NCI-H187 (cell line): Measurements from ENCODE around the gene PCGF3.
"Not testable (repeated sequence)": the region's sequence is repeated elsewhere in the genome, so short reads cannot be mapped to it uniquely, and the experiment has no call there.

Source experiments
- DNase-seq, 2 experiments: peaks; one replicate each; lab custom pipeline; 2025; lab: John Stamatoyannopoulos, UW

The PCGF3 gene

DNA sequence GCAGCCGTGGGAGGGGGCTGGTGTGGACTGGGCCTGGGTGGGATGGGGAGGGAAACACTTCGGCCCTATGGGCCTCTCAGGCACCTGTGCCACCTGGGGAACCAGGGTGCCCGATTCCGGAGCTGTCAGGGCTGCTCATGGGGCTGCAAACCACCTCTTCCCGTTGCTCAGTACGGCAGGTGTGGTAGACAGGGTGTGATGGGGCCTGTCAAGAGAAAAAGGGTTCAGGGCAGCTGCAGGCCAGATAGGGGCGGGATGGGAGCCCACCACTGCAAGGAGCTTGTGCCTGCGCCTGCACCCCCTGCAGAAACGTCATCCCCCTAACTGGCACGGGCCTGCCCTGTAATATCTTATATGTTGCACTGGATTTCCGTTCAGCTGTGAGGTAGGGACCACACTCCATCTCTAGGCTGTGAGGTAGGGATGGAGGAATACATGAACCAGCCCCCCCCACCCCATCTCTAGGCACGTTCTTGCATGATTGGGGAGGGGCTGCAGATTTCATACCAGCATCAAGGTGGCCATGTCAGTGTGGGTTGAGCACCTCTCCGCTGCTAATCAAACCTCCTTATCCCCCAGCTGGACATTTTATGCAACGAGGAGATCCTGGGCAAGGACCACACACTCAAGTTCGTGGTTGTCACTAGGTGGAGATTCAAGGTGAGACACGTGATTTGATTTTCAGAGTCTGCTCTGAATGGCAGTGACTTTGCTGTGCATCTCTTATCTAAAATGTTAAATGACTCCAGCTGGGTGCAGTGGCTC lies 59.0 kb downstream of the PCGF3 start:
- no peak for DNase-seq

DNA sequence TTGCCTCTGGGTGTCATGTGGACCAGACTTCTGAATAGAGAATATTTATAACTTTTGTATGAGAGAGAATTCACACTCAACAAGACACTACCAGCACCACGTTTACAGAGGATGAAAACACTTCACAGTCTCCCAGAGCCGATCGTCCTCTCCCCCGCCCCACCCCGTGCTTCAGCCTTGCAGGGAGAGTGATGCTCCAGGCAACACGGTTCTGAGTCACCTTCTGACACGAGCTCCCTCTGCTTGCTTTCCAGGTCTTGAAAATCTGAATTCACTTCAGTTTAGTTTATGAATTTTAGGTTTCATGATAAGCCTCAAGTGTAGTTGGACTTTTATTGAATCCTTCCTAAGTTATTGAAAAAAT lies 60.5 kb downstream of the PCGF3 start:
- DNase-seq, result no peak

DNA sequence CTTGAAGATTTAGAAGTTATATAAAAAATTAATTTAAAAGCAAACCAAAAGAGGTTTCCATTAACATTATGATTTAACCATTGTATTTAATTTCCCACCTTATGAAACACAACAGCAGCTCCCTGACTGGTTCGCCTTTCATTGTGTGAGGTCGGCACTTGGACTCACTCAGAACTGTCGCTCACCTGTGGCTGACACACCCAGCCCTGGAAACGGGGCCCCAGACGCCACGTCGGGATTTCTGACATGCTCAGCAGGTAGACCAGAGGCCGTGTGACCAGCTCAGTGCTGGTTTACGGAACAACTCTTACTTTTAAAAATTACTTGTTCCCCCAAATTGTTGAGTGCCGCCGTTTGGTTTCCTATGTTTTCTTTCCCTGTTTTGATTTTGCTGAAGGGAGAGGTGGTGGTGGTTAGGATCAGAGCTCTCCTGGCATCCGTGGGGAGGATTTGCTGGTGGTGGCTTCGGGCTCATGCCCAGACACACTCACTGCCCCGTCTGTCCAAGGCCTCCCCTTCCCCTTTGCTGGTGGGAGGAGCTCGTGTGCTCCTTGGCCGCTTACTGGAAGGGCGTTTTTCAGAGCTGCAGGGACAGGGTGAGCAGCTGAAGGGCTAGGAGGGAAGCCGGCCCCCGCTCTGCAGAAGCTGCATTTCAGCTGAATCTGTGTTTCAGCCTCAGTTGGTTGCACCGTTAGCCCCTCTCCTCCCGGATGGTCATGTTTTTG lies 61.1 kb downstream of the PCGF3 start:
- DNase-seq, result no peak

DNA sequence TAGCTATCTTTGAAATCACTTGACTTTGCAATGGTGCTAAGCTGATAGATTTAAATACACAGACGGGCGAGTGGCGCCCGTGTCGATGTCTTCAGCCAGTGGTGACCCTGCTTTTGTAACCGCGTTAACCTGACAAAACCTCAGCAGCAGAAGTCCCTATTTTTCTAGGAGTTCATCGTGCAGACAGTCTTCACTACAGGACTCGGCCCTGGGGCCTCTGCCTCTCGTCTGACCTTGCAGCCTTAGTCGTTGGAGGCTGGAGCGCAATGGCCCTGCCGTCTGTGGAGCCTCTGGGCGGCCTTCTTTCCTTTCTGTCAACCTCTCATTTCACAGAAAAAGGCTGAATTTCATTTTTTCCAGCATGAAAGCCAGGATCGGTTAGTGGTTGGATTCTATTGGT lies 62.4 kb downstream of the PCGF3 start:
- no peak for DNase-seq

DNA sequence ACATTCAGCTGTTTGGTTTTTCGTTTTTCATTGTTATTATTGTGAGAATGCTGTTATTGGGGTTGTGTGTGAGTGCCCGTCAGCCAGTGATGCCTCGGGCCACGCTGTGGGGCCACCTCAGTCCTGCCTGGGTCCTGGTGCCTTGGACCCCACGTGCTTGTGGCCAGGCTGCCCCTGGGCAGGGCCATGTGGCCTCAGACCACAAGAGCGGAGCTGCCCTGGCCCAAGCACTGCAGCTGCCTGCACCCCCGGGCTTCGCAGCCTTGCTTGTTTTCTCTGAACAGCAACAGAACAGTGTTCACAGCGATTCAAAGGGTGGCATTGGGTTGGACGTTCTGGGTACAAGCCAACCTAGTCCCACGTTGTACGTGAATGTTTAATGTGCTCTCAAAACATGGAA lies 63.4 kb downstream of the PCGF3 start:
- DNase-seq, result no peak

DNA sequence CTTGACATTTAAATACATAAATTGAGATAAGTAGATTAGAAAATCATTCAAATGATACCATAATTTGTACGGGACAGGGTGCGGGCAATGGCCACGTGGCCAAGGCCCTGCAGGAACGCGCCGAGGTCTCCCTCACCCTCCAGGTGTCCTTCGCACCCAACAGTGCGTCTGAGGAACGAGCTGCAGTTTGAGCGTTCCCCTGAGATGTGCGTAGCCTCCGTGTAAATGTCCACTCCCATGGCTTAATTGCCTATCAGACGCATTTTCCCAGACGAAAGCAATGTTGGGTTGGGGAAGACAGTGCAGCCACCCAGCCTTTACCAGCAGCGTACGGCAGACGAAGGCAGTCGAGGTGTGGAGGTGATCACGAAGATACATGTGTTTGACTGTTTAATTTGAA lies 63.9 kb downstream of the PCGF3 start:
- DNase-seq, result no peak

DNA sequence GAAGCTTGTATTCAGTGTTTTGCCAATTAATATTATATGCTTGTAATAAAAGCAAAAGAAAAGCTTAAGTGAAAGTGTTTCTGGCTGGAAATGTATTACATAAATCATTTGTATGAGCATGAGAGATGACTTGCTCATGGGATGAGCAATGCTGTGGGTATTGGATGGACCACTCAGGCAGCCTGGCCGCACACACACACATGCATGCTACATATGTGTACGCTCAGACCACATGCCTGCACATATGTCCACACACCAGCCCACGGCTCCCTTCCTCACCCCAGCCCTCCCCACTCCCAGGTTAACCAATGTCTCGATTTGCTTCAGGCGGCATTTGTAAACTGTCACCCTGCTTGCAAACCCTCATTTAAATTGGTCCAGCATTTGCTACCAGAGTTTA lies 64.4 kb downstream of the PCGF3 start:
- no peak for DNase-seq

DNA sequence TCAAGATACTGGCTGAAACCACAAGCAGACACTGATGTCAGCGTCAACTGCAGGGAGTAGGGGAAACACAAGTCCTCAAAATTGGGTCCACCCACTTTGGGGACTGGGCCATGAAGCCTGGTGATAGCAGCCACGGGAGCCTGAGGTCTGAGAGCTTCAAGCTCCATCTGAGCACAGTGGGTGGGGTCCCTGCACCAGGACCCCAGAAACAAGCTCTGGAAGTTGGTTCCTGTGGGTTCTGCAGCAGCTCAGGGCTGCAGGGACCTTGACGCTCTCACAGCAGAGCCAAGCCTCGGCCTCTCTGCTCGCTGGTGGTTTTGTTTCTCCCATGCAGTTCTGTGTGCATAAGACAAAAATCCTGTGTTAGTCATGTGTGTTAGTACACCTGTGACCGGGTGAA lies 65.8 kb downstream of the PCGF3 start:
- no peak for DNase-seq

DNA sequence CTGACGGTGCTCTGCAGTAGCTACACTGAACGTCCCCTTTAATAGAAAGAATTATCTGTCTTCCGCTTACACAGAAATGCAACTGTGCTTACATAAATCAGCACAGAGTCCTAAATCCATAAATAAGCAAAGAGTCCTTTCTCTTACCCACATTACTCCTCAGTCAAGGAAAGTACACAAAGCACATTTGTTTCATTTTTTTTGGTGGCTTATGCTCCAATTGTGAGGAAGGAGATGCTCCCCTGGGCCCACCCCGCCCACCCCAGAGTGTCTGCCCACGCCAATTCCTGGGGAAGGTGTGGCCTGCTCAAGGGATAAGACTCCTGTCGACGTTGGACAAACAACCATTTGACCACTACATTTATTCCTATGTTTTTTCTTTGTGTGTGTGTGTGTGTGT lies 66.5 kb downstream of the PCGF3 start:
- no peak for DNase-seq

DNA sequence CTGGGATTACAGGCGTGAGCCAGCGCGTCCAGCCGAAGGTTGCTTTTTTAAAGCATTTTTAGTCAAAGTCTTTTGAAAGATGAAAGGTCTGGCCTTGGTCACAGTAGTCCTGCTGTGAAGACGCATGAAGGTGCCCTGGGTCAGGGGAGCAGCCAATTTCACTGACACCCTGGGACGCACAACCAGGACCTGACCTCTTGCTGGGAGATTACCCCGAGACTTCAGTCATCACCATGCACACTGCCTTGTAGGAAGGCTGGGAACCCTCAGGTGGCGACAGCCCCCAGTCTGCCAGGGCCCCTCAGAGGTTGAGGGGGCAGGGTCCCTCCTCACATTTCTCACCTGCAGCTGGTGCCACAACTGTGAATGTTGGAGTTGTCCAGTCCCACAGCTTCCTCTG lies 67.1 kb downstream of the PCGF3 start:
- no peak for DNase-seq

DNA sequence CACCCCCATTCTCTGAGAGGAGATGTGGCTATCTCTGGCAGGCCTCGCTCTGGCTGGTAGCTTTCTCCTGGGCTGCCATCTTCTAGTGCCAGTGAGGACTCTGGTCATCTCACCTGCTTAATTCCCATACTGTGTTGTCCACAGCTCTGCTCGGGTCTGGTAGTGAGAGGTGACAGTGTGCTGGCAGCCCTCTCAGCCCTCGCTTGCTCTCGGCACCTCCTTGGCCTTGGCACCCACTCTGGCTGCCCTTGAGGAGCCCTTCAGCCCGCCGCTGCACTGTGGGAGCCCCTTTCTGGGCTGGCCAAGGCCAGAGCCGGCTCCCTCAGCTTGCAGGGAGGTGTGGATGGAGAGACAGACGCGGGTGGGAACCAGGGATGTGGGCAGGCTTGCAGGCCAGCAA lies 67.6 kb downstream of the PCGF3 start:
- DNase-seq, result no peak

DNA sequence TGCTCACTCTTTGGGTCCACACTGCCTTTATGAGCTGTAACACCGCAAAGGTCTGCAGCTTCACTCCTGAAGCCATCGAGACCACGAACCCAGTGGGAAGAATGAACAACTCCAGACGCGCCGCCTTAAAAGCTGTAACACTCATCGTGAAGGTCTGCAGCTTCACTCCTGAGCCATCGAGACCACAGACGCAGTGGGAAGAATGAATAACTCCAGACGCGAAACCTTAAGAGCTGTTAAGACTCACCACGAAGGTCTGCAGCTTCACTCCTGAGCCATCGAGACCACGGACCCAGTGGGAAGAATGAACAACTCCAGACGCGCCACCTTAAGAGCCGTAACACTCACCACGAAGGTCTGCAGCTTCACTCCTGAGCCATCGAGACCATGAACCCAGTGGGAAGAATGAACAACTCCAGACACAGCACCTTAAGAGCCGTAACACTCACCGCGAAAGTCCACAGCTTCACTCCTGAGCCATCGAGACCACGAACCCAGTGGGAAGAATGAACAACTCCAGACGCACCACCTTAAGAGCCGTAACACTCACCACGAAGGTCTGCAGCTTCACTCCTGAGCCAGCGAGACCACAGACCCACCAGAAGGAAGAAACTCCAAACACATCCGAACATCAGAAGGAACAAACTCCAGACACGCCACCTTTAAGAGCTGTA lies 68.9 kb downstream of the PCGF3 start:
- not testable (repeated sequence) for DNase-seq

DNA sequence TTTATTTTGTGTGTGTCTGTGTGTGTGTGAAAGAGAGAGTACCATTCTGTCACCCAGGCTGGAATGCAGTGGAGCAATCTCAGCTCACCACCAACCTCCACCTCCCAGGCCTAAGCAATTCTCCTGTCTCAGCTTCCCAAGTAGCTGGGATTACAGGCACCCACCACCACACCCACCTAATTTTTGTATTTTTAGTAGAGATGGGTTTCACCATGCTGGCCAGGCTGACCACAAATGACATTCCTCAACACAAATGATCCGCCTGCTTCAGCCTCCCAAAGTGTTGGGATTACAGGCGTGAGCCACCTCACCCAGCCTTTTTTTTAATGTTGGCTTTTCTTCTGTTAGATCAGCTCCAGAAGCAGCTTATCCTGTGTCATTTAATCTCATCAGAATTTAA lies 69.9 kb downstream of the PCGF3 start:
- not testable (repeated sequence) for DNase-seq

DNA sequence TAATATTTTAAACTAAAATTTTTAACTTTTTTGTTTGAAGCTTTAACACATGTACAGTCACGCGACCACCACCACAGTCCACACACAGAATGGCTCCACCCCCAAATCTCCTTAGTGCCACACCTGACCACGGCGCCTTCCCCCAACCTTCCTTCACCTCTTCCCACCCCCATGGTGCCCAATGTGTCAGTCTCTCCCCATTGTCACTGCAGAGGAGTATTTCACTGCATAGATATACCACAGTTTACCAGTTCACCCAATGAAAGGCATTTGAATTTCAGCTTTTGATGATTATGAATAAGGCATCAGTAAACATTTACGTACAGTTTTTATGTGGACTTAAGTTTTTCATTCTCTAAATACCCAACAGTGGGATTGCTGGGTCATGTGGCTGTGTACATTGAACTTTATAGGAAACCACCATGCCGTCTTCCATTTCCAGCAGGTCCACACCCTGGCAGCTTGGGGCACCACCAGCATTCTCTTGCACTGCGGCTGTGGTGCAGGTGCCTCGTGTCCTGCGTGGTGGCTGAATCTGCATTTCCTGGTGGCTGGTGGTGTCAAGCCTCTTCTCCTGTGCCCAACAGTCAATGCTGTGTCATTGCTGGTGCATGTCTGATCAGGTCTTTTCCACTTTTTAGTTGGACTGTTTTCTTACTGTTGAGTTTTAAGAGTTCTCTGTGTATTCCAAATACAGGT lies 71.3 kb downstream of the PCGF3 start:
- DNase-seq, result no peak

DNA sequence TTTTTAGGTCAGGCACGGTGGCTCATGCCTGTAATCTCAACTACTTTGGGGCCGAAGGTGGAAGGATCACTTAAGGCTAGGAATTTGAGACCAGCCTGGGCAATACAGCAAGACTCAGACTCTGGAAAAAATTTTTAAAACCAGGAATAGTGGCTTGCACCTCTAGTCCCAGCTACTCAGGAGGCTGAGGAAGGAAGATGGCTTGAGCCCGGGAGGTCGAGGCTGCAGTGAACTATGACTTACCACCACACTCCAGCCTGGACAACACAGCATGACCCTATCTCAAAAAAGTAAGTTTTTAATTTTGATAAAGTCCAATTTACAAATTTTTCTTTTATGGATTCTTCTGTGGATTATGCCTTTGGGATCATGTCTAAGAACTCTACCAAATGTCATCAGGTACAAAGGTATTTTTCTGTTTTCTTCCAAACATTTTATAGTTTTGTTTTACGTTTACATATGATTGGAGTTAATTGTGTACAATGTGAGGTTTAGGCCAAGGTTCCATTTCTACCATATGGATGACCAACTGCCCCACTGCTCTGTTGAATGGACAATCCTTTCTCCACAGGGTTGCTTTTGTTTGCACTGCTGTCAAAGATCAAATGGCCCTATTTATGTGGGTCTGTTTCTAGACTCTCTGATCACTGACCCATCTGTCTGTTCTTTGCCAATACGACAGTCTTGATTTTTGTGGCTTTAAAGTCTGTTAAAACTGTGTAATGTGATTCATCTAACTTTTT lies 72.1 kb downstream of the PCGF3 start:
- no peak for DNase-seq

DNA sequence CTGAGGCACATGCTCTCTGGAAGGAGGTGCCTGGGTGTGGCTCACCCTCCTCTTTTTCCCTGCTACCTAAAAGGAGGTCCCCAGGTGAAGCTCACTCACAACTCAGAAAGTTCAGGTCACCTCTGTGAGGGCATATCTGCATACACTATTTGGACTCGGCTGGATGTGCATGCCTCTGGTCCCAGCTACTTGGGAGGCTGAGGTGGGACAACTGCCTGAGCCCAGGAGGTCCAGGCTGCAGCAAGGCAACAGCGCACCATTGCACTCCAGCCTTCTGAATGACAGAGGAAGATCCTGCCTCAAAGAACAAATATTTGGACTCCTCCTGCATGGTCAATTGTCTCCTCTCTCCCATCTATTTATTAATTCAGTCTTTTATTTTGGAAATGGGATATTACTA lies 73.9 kb downstream of the PCGF3 start:
- DNase-seq, result no peak

DNA sequence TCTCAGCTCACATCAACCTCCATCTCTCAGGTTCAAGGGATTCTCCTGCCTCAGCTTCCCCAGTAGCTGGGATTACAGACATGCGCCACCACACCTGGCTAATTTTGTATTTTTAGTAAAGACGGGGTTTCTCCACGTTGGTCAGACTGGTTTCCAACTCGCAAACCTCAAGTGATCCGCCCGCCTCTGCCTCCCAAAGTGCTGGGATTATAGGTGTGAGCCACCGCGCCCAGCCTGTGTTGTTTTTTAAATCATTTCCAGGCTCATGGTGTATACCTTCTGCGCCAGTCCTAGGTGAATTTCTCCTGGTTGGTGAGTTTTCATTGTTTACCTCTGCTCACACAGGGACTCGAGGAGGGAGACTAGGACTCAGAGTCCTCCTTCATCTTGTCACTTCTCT lies 74.6 kb downstream of the PCGF3 start:
- DNase-seq, result not testable (repeated sequence)

DNA sequence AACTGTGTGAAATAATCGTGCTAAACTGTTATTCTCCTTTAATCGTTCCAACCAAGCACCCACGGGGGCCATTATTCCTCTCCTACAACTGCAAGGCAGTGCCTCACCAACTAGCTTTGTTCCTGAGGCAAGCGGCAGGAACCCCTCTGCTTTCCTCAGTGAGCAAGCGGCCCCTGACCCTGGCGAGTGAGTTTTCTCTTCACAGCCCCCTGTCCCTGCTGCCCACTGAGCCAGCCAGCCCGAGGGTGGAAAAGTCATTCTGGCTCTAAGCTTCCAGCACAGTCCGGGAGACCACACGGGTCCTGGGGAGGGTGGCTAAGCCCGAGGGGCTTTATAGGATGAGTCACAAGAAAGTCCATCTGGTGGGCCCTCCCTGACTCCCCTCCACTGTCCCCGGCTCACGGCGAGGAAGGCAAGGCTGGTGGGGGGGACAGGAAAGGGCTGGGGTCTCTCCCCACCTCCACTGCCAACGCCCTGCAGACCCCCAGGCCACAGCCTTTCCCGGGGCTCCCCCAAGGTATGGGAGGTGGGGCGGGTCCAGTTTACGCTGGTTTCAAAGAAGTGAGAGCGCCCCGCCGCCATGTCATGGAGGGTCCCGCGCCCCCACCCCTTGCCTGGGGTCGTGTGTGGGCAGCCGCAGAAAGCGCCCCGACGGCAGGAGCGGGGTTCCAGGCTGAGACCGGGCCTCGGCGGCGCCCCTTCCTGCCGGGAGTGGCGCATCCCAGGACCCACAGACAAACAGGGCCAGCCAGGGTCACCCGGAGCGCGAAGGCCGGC lies 75.3 kb downstream of the PCGF3 start:
- no peak for DNase-seq

DNA sequence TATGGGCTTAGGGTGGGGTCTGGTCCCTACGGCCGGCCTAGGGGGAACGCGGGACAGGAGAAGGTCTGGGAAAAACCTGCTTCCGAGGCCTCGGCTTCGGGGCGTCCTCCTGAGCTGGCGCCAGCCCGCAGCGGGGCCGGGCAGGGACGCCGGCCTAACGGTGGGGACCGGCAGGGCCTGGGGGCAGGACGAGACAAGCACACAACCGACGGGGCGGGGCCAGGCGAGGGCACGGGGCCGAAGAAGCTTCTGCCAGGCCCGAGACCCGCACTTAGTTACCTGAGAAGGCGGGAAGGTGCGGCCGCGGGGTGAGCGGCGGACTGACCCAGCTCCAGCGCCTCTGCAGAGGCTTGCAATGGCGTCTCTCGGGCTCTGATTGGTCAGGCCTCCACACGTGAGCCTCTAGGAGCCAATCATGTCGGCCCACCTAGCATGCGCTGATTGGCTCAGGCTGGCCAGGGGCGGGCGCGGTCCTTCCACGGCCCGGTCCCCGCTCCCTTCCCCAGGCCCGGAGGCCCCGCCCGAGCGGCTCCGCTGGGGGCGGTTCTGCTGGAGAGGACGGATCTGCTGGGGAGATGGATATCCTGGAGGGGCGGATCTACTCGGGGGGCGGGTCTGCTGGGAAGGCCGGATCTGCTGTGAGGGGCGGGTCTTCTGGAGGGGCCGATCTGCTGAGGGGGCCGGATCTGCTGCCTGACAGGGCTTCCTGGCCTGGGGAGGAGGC lies 76.0 kb downstream of the PCGF3 start:
- DNase-seq, result peak; percentile 99
